BJ (cell line): Measurements from ENCODE around the gene ECE1. TPM values are rescaled to one million over a fixed set of nuclear protein-coding genes. Genes with fewer than 3 reads are reported as not detected.
A peak's percentile ranks its signal among the peaks of the same experiment; 100 is the strongest.

Experiments
- CTCF ChIA-PET: fragments of 350-600 bp; formaldehyde crosslinking; extraction: SDS; loops from one replicate; lab custom pipeline; 2021; ENCODE audit warnings: antibody characterized with exemption, inconsistent platforms; lab: Yijun Ruan, JAX
- POLR2A ChIA-PET: fragments of 300-600 bp; sonication (Branson Sonifier 250); formaldehyde crosslinking; extraction: SDS; loops from one replicate; lab custom pipeline; 2021; ENCODE audit warnings: antibody characterized with exemption; lab: Charles Lee
- DNase-seq: peaks from one replicate; pipeline ENCODE4 v3.0.0-alpha.2; 2011; ENCODE audit warnings: low read depth
- H3K27me3 ChIP-seq: 2 replicates; pipeline ENCODE4 v1.6.0; 2011; ENCODE audit warnings: low read length; ENCODE audit not compliant: control insufficient read depth, insufficient read depth
- H3K36me3 ChIP-seq: 2 replicates; pipeline ENCODE4 v1.5.1; 2011; ENCODE audit warnings: low read length; ENCODE audit not compliant: control insufficient read depth, insufficient read depth
- H3K4me3 ChIP-seq: 2 replicates; pipeline ENCODE4 v1.5.1; 2011; ENCODE audit warnings: low read depth, mild to moderate bottlenecking, control low read depth, low read length
- polyA plus RNA-seq: library from polyadenylated mRNA; depleted of rRNA; stranded (reverse); fragments of >200 nt; gene quantifications from 2 replicates; pipeline ENCODE4 v1.2.3, GENCODE V29; 2011
- TF ChIP-seq, protein P1 (sequence below): IDR thresholded peaks from 2 replicates; pipeline ENCODE4 v1.5.1; 2011; ENCODE audit warnings: low read depth, mild to moderate bottlenecking, control low read depth, inconsistent platforms, low read length, moderate library complexity; ENCODE audit not compliant: insufficient read depth

ECE1 gene
- polyA plus RNA-seq, 1 experiment, result 150 TPM

DNA sequence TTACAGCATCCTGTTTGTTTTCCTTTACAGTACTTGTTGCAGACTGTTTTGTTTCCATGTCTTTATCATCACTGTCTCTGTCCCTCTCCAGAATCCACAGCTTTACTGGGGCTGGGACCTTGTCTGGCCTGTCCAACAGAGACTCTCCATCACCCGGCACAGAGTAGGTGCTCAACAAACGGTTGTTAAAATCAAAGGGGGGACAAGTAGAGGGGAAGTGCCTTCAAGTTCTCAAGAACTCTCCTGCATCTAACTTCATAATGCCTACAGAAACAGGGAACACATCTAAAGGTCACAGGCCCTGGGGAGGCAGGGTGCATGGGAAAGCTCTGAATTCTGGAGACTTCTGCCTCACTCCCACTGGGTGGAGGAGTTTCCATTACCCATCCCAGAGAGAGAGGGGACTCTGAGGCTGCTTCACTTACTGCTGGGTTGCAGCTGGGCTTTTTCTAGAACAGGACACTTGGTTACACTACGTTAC lies 2.3 kb upstream of the ECE1 start:
- Histone ChIP-seq H3K36me3 (no peaks in the 10 kb centered on the region; the same call in 1 of the 2 replicates), H3K4me3 (no peak overlapping the region), H3K27me3 (no peaks in the 10 kb centered on the region)
- POLR2A ChIA-PET, result no interaction called here
- TF ChIP-seq, protein P1, sequence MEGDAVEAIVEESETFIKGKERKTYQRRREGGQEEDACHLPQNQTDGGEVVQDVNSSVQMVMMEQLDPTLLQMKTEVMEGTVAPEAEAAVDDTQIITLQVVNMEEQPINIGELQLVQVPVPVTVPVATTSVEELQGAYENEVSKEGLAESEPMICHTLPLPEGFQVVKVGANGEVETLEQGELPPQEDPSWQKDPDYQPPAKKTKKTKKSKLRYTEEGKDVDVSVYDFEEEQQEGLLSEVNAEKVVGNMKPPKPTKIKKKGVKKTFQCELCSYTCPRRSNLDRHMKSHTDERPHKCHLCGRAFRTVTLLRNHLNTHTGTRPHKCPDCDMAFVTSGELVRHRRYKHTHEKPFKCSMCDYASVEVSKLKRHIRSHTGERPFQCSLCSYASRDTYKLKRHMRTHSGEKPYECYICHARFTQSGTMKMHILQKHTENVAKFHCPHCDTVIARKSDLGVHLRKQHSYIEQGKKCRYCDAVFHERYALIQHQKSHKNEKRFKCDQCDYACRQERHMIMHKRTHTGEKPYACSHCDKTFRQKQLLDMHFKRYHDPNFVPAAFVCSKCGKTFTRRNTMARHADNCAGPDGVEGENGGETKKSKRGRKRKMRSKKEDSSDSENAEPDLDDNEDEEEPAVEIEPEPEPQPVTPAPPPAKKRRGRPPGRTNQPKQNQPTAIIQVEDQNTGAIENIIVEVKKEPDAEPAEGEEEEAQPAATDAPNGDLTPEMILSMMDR, result 0 out of 2 replicates have a peak, but pooled peaks have one; percentile 4
- no peak for DNase-seq
- CTCF ChIA-PET, result interaction anchor here (0.9 to 3.9 kb wide), 6 partner anchors 11 to 596 kb away, joined by 3 to 19 read pairs (median 8); no protein-coding TSS in a partner anchor

DNA sequence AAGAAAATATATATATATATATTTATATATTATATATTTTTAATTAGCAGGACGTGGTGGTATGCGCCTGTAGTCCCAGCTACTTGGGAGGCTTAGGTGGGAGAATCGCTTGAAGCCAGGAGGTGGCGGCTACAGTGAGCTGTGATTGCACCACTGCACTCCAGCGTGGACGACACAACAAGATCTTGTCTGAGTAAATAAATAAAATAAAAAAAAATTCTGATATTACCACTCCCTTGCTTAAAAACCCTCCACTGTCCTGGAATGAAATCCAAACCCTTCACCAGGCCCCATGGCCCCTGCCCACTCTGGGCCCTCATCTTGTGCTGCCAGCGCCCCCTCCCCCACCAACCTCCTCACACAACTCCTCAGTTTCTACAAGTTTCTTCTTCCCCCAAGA lies 1.7 kb upstream of the ECE1 start:
- no peaks in the 10 kb centered on the region for H3K27me3 ChIP-seq
- CTCF ChIA-PET, result interaction anchor here (0.6 to 3.9 kb wide), 5 partner anchors 22 to 804 kb away, joined by 3 to 19 read pairs (median 4); no protein-coding TSS in a partner anchor
- H3K36me3 ChIP-seq, result no peaks in the 10 kb centered on the region; the same call in 1 of the 2 replicates
- no peak for DNase-seq
- TF ChIP-seq, protein P1, result no peak
- POLR2A ChIA-PET, result no interaction called here
- H3K4me3 ChIP-seq, result no peak overlapping the region

DNA sequence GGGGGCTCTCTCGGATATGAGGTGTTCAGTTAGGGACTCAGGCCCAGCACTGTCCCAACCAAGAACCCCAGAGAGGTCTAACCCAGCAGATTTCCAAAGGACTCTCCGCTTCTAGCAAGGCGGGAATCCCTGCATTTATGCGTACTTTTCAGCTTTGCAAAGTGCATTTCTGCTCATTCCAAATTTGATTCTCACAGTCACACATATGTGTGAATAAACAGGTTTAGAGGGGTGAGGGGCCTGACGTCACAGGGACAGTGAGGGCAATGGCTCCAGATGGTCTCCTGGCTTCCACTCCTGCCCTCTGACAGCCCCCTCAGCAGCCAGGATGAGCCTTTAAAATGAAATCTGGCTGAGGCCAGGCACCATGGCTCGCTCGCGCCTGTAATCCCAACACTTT lies 921 bp upstream of the ECE1 start:
- no peaks in the 10 kb centered on the region for H3K27me3 ChIP-seq
- no peak overlapping the region for H3K4me3 ChIP-seq
- no peaks in the 10 kb centered on the region; the same call in 1 of the 2 replicates for H3K36me3 ChIP-seq
- POLR2A ChIA-PET, result no interaction called here
- CTCF ChIA-PET, result interaction anchor here (0.6 to 2.8 kb wide), 5 partner anchors 11 to 805 kb away, joined by 3 to 19 read pairs (median 3); no protein-coding TSS in a partner anchor
- TF ChIP-seq, protein P1, result no peak
- DNase-seq, result no peak

DNA sequence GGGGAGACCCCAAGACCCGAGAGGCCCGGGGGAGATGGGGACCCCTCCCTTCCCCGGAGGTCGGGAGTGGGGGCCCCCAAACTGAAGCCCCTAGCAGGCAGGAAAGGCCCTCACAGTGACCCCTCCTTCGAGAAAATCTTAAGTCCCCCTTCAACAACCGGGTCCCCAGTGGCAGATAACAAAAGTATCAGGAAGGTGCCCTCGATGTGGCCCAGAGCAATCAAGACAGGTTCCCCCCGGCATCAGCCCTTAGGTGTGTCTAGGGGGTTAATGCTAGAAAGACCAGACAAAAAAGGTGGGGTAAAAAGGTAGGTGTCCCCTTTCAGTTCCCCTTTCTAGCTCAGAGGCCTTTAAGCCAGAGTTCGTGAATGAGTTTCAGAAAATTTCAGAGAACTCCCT lies 282 bp upstream of the ECE1 start:
- CTCF ChIA-PET, result interaction anchor here (0.8 to 4.9 kb wide), 4 partner anchors 11 to 79 kb away, joined by 3 to 15 read pairs (median 4); no protein-coding TSS in a partner anchor
- TF ChIP-seq, protein P1, result no peak

DNA sequence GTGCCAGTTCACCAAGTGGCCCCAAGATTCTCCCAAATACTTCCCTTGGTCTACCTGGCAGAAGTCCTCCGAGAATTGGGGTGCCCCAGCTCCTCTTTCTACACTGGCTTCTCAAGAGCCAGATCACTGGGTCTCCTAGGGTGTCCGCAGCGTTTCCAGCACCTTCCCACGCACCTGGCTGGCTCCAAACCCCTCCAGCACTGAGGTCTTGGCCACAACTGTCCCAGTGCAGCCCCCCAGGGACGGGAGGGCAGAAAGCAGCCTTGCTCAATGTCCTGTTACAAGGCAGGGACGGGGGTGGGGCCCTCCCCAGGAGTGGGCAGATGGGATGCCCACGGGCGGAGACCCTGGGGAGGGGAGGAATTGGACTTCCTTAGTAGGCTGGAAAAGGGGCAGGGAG lies 1.1 kb downstream of the ECE1 start:
- no peak for DNase-seq
- ChIA-PET POLR2A (no interaction called here), CTCF (interaction anchor here (1.1 to 4.9 kb wide), 2 partner anchors 19 to 34 kb away, joined by 4 to 15 read pairs; no protein-coding TSS in a partner anchor)
- TF ChIP-seq, protein P1, result no peak
- Histone ChIP-seq H3K36me3 (peaks cover 1% of the 10 kb centered on the region; the same call in 1 of the 2 replicates), H3K27me3 (no peaks in the 10 kb centered on the region), H3K4me3 (peak overlapping the region; percentile 71)

More for the DNA sequence above, 282 bp upstream of the ECE1 start:
- no peaks in the 10 kb centered on the region; the same call in 1 of the 2 replicates for H3K36me3 ChIP-seq
- POLR2A ChIA-PET, result no interaction called here
- peak overlapping the region; percentile 71 for H3K4me3 ChIP-seq
- no peaks in the 10 kb centered on the region for H3K27me3 ChIP-seq
- DNase-seq, result no peak
